HG03432 (cell line): ENCODE results near the gene BTBD3.

Experiments
- ATAC-seq: cut with Tn5 transposase; IDR thresholded peaks from one replicate; pipeline ENCODE4 v1.9.1; 2021; ENCODE audit warnings: mild to moderate bottlenecking, moderate library complexity; ENCODE audit not compliant: unreplicated experiment

Gene BTBD3

GRCh38 chr20:11912659-11913415 is 4.9 kb upstream of the BTBD3 start:
- no peak for ATAC-seq

GRCh38 chr20:11918391-11918845 is 725 bp downstream of the BTBD3 start:
- no peak for ATAC-seq

- no peak for ATAC-seq
Observed at GRCh38 chr20:11918981-11919380, 1.3 kb downstream of the BTBD3 start.

- ATAC-seq, result no peak
Observed at GRCh38 chr20:11919581-11919980, 1.9 kb downstream of the BTBD3 start.

GRCh38 chr20:11920083-11920482 is 2.4 kb downstream of the BTBD3 start:
- no peak for ATAC-seq

GRCh38 chr20:11921321-11921720 is 3.6 kb downstream of the BTBD3 start:
- no peak for ATAC-seq

GRCh38 chr20:11922561-11922960 is 4.9 kb downstream of the BTBD3 start:
- no peak for ATAC-seq

- no peak for ATAC-seq
Observed at GRCh38 chr20:11924923-11925322, 7.2 kb downstream of the BTBD3 start.

- no peak for ATAC-seq
Observed at GRCh38 chr20:11926292-11926998, 8.8 kb downstream of the BTBD3 start.

- no peak for ATAC-seq
Observed at GRCh38 chr20:11929947-11930346, 12.3 kb downstream of the BTBD3 start.

GRCh38 chr20:11935212-11936154 is 17.8 kb downstream of the BTBD3 start:
- no peak for ATAC-seq

- ATAC-seq, result no peak
Observed at GRCh38 chr20:11936157-11936556, 18.5 kb downstream of the BTBD3 start.

- no peak for ATAC-seq
Observed at GRCh38 chr20:11937230-11937629, 19.5 kb downstream of the BTBD3 start.

- ATAC-seq, result no peak
Observed at GRCh38 chr20:11941593-11942246, 24.0 kb downstream of the BTBD3 start.

GRCh38 chr20:11943778-11944177 is 26.1 kb downstream of the BTBD3 start:
- ATAC-seq, result no peak

GRCh38 chr20:11948806-11949205 is 31.1 kb downstream of the BTBD3 start:
- no peak for ATAC-seq

- ATAC-seq, result no peak
Observed at GRCh38 chr20:11949711-11950110, 32.0 kb downstream of the BTBD3 start.

- ATAC-seq, result no peak
Observed at GRCh38 chr20:11951696-11952095, 34.0 kb downstream of the BTBD3 start.

- no peak for ATAC-seq
Observed at GRCh38 chr20:11952639-11953038, 34.9 kb downstream of the BTBD3 start.

GRCh38 chr20:11957911-11958310 is 40.2 kb downstream of the BTBD3 start:
- ATAC-seq, result no peak

GRCh38 chr20:11958855-11959254 is 41.2 kb downstream of the BTBD3 start:
- ATAC-seq, result no peak
